ENCODE results near the gene GPR15.

Gene GPR15

DNA sequence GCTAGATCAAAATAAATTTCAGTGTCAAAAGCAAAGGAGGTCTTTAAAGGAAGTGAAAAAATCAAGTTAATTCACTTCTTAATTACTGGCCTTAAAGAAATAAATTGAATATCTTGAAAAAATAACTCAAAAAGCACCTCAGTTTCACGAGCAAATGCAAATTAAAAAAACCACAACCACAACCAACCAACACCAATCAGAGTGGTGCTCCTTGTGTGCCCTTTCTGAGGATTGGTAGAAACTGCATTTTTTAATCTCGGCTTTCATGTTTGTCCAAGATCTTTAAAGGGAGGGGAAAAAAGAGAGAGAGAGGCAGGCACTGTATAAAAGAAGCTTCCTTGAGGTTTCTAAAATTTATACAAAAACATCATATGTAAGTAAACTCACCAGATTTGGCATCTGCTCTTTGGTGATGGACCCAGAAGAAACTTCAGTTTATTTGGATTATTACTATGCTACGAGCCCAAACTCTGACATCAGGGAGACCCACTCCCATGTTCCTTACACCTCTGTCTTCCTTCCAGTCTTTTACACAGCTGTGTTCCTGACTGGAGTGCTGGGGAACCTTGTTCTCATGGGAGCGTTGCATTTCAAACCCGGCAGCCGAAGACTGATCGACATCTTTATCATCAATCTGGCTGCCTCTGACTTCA, at the start of gene GPR15:
Gene GPR15, plus strand, starts transcription at position 357 of the 653 bp plus-strand sequence. Its CDS starts 56 bp downstream, at position 413.
- DNase-seq = no peak

DNA sequence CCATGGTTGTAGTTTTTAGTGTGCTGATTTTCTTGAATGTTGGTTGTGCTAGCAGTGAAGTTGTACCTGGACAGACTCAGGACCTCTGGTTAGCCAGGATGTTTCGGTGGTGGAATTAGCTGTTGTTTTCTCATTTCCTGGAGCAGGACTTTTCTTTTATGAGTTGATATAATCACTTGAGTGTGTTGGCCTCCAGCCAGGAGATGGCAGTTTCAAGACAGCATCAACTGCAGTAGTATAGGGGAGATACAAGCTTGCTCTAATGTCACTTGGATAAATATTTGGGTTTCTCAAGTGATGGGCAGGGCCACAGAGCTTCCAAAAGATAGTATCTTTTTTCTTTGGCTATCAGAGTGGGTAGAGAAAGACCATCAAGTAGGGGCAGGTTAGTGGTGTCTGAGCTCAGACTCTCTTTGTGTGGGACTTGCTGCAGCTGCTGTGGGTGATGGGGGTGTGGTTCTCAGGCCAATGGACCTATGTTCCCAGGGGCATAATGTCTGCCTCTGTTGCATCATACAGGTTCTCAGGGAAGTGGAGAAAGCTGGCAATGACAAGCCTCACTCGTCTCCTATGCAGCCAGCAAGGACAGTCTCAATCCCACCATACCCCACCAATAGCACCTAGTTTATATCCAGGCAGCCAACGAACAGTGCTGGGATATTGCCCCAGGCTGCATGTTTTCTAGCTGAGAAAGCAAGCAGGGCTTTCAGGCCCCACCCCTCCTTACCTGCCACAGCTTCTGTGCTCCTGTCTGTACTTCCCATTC, 48.9 kb upstream of the GPR15 start:
- DNase-seq = no peak

DNA sequence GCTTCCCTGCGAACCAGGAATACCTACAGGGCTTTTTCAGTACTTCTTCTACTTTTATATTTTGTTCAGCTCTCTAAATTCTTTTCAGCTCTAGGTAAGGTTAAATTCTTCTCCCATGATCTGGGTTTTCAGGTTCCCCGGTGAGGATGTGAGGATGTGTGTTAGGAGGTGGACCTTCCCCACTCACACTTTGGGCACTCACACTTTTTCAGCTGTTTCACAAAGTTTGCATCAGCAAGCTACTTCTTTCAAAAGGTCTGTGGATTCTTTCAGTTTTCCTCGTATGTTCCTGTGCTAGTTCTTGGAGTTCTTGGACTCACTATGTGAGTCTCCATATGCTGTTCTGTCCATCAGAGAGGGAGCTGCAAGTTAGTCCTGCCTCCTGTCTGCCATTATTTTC, 48.2 kb upstream of the GPR15 start:
- DNase-seq = no peak

DNA sequence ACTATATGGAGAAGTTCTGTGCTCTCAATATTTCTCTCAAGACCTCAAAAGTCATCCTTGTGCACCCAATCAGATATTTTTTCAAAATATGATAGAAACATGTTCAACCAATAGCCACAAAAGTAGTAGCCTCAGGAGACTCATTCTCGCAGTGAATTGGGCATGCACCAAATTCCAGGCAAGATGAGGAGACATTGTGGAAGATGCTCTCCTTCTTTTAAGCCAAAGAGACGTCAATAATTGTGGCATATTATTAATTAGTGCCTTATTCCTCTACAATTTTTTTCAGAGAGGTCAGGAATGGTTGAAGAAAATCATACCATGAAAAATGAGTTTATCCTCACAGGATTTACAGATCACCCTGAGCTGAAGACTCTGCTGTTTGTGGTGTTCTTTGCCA, 34.4 kb upstream of the GPR15 start, which contains the start of gene OR5K2:
Gene OR5K2, plus strand, starts transcription at position 301 of the 400 bp plus-strand sequence. Its CDS starts 0 bp downstream, at position 301.
- no peak for DNase-seq

DNA sequence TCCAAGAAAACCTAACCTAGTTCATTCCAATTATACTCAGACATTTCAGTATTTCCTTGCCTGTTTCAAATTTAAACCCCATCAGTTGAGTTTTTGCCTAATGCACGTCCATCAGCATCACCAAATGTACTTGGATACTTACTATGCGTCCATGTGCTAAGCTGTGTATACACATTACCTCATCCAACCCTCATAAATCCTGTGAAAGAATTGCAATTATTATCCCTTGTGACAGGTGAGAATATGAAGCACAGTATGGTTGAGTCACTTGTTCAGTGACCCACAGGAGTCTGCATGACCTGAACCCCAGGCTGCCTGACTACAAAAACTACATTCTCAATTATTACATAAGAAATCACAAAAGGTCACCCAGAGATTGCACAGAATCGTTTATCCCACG, 31.8 kb upstream of the GPR15 start:
- DNase-seq = no peak

DNA sequence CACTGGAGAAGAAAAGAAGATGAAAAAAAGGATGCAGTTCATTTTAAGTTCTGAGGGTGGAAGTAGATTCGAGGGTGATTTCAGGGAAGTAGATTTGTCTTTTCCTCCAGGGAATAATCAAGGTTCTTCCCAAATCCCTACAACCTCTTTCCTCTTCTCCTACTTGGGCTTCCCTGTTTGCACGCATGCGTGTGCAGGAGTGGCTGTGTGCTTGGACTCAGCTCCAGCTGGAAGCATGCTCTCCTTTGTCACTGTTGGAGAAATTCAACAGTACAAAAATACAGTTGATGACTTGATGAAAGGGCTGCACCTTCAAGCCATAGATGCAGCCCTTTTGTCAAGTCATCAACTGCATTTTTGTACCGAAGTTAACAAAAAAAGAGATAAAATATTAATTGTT, 30.5 kb upstream of the GPR15 start:
- no peak for DNase-seq

DNA sequence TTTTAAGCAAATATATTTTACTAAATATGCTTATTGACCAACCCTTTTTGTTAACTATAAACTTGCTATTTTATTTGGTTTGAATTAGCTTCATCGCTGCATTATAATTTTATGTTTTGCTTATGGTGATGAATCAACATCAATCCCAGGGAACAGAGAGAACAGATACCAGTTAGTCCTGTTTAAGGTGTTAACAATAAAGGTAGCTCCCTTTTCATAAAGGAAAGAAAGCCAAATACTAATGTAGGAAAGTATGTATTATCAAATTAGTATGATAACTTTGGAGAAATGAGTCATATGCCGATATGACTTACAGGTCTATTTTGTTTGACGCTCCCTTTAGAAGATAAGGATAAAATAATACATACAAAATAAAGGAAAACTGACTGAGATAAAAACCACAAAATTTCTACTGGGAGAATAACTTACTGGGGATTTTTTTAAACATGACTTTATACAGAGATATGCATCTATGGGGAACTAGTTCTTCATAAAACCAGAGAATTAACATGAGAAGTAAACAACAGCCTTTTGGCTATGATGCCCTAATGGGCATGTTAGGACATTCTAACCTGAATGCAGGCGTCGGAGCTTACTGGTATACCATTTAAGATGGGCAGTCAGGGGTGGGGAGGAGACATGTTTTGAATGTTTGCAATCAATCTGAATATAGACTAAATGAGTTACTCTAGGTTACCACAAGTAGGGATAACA, 29.8 kb upstream of the GPR15 start:
- DNase-seq = no peak

DNA sequence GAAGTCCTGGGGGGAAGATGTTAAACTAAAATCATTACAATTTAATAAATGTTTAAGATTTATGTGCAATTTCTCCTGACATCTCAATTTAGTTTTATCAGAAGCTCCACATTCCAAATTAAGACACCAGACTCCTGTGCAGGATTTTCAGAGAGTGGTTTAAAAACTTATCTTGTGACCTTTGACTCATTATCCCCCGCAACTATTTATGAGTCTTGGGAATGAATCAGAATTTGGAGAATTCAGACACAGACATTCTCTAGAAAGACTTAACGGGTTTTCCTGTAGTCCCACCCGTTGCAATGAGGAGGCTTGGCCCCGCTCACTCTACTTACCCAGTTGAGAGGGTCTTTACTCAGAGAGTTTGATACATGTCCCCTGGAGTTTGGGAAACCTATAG, 27.2 kb upstream of the GPR15 start:
- no peak for DNase-seq

DNA sequence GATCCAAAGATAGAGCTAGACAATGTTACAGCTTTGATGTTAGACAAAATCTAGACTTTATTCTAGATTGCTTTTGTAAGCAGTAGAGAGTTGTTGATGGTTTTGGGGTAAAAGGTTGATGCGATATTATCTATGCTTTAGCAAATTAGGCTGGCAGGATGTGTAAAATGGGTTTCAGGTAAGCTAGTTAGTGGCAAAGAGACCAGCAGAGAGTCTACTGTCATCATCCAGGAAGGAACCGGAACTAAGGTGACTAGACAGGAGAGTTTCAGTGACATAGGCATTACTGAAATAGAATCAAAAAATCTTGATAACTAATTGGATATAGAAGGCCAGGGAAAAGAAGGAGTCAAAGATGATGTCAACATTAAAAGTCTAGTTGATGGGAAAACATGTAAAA, 23.2 kb upstream of the GPR15 start:
- DNase-seq = no peak

DNA sequence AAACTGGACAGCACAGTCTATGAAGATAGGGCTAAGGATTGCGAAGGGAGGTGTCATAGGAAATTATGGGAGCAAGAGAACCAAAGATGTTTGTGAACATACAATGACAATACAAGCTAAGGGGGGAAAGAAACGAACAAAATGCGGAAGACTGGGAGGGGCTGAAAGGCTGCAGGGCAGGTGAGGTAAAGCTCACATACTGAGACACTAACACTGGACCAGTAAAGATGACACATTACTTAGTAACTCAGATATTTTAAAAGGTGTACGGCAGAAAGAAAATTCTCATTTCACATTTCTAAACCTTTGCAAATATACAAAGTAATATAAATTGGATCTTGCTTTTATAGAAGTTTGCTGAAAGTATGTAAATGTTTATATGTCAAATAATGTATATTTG, 19.2 kb upstream of the GPR15 start:
- no peak for DNase-seq

DNA sequence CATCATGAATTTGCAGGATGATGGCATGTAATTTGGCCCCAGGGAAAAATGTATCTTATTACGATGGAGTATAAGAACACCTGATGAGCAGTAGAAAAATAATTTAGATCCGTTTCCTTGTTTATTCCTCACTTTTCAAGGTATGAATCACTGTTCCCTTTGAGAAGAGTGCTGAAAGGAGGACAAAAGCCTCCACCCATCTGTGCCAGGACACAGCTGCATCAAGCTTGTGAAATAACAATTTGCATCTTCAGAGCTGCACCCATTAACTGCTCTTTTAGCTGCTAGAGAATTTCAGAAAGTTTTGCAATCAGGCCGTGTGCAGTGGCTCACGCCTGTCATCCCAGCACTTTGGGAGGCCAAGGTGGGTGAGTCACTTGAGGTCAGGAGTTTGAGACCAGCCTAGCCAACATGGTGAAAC, 18.7 kb upstream of the GPR15 start:
- DNase-seq = peak; percentile 96 to 98

DNA sequence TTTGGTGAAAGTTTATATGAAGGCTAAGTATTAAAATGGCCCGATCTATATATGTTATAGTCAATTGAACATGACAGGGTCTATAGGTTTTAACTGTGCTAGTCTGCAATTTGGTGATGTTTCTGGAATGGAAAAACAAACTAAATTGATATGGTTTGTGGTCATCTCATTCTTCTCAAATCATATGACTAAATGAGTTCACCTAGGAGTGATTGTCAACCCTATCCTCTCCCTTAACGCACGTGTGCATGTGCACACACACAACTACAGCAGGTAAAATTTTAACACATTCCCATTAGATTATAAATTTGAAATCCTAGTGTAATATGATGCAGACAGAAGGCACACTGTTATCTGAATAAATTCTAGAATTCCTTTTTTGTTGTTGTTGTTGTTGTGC, 18.0 kb upstream of the GPR15 start:
- DNase-seq = no peak

DNA sequence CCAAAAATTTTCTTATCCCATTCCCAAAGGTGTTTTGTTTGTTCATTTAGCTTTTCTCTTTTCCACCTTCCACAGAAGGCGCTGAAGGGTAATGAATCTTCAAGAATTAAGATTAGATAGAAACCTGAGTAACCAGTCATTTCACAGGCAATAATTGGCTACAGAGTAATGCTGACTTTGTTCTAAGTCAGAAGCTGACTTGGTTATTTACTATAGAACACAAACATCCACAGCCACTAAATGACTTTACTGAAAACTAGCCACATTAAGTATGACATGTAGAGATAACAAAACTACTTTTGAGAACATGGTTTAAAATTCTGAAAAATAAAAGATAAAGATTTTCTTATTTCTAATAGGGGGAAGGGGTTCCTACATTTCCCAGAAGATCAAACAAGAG, 16.8 kb upstream of the GPR15 start:
- no peak for DNase-seq

DNA sequence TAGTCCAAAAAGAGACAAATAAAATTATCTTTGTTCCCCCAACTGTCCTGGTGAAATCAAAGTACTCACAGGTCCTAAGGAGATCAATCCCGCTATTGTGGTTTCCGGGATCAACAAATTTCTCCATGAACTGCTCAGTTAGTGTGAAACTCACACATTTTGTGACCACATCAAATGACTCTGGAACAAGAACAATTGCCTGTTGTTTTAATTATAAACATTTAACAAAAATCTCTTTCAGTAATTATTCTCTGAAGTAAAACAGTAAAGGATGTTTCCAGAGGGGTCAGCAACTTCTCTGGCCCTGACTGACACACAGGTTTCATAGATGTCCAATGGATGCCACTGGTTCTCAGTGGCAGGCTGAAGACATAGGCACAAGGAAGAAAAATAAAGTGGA, 13.0 kb upstream of the GPR15 start:
- DNase-seq = no peak

DNA sequence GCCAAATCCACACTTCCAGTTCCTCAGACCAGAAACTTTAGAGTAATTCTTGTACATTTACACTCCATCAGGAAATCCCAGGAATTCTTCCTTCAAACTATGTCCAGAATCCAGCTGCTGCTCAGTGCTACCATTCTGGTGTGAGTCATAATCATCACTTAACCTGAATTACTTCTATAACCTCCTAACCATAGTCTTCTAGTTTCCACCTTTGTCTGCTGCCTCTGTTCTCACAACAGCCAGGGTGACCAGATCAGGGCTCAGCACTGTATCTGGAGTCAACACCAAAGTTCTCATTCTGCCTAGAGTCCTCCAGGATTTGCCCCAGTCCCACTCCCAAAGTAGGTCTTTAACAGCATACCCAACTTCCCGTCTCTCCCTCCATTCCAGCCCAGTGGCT, 12.4 kb upstream of the GPR15 start:
- DNase-seq = no peak

DNA sequence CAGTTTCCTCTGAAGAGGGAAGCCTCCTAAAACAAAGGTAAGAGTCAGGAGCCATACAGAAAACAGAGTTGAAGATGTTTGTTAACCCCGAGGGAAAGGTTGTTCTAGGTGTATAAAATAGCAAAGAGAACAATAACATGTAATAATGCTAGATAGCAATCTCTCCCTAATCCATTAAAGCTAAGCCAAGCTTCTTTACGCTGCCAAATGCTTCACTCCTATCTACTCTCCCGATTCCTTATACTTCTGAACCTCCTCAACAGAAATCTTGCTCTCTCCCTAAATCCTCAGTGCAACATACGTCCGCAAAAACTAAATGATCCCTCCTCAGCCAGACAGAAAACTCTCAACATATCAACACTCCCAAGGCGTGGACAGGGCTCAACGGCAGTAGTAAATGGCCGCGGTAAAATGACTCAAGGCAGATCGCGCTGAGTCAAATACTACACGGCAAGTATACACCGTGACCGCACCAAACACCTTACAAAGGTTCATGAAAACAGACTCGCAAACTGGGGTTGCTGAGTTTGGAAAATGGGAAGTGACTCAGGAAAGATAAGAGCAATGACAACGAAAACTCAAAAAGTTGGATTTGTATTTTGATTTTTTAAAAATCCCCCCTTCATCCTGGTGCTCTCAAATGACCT, 9.8 kb upstream of the GPR15 start:
- DNase-seq = peak; percentile 38 to 49

DNA sequence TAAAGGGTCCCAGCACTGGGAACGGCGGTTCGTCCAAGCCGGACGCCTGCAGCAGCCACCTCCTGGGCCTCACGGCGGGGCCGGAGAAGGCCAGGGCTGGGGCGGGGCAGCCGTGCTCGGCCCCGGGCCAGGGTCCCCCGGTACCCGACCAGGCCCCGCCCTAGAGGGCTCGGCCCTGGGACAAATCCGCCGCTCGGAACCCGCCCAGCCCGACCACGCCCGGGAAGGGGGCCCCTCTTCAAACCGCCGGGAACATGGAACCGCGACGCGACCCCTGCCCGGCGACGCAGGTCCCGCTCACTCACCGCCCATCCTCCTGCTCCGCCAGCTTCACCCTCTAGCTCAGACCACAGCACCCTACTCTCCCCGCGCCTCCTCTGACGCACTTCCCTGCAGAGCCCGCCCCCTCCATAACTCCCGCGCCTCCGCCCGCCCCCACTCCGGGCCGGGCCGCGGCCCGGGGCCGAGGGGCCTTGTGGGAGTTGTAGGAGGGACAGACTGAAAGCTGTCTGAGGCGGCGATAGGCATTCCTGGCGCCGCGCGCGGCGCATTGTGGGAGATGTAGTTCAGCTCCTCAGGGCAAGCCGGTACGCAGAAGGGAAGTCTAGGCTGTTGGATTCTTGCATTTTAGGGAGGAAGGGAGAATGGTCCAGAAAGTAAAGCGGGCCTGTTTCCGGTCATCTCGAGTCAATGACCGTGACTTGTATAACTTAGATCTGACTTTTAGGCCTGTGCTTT, 9.1 kb upstream of the GPR15 start, which contains the start of gene CLDND1:
Gene CLDND1, minus strand, starts transcription at position 359 of the 738 bp plus-strand sequence. CDS start 1,478 bp downstream, outside the sequence.
- peak; percentile 98 for DNase-seq

DNA sequence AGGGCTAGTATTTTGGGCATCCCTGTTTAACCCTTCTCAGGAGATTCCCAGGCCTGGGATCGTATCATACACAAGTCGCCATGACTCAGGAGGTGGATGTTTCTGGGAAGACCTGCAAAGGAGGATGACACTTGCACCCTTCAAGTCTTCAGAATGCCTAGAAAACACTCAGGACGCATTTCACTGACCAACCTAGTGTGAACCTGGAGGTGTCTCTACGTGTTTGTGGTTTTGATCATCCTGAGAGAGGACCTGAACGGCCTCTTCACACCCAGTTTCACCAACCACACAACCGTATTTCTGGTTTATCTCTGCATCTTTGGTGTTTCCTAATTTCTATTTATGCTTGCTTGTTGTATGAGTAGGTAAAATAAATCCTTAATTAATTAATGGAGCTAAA, 6.3 kb upstream of the GPR15 start:
- no peak for DNase-seq

DNA sequence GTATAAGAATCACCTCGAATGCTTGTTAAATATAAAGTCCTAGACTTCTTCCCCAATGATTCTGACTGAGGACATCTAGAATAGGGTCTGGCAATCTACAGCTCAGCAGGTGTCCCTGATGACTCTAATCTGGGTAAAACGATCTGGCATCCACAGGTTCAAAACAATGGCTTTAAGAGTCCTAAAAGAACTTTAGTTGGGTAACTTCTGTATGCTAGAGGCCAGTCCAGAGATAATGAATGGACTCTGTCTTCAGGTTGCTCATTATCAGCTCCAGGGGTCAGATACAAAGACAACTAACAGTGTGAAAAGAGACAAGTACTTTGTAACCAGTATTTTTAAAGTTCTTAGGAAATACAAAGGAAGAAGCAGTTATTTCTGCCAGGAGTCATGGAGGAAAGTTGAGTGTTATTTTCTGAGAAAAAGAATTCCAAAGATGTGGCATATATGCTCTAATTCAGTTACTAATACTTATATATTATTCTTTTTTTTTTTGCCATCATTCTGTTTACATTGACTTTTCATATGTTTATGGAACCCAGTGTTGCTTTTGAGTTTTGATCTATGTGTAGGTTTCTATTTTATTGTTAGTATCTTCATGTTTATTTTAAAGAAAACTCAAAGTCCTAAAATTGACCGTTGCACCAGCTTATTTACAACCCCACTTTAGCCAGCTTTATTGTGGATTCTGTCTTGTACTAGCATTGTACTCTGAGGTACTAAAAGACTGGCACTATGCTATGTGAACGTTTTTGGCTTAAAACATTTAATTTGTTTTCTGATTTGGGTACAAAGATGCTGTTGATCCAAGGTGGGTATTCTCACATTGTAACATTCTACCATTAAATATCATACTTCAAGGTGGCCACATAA, 3.1 kb upstream of the GPR15 start:
- no peak for DNase-seq

DNA sequence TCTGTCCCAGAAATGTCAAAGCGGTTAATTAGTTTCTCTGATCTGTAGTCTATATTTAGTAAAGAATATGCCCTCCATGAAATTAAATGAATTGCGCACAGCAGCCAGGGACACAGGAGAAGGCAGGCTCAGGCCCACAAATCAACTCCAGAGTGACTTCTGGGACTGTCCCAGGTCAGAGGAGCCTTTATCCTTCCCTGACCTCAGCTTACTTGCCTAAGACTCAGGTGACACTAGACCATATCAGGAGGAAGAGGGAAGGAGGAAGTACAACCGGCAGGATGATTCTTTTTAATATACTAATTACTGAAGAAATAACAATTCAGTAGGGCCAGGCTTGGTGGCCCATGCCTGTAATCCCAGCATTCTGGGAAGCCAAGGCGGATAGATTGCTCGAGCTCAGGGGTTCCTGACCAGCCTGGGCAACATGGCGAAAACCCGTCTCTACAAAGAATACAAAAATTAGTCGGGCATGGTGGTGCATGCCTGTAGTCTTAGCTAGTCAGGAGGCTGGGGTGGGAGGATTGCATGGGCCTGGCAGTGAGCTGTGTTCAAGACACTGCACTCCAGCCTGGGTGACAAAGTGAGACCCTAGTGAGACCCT, 1.8 kb upstream of the GPR15 start:
- peak; percentile 21 to 23 for DNase-seq

DNA sequence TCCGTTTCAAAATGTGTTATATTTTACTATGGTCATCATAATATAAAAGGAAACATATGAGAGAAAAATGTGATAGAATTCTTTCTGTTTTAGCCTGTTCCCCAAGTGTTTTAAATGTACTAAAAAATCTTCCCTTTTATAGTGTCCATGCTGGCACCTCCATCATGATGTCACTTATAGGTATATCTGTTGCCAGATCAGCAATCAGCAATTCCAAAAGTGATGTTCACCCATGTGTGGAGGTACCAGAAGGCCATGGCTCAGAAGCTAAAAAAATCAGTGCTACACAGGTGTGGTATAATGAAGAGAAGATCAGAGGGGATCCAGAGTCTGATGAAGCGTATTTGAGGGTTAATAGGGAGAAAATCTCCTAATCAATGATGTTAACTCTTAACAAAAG, 1.1 kb upstream of the GPR15 start:
- DNase-seq = no peak
